Stimulated activated naive CD8-positive, alpha-beta T cell treated with anti-CD3 and anti-CD28 coated beads, Interleukin-15, Interleukin-2, amounts not matched to agents 100 ng/mL and 50 ng/mL, for 24 hours (primary cell): ENCODE data around the gene SMDT1.
"Not testable (repeated sequence)": the region's sequence is repeated elsewhere in the genome, so short reads cannot be mapped to it uniquely, and the experiment has no call there.

ENCODE experiments used
- H3K27ac Mint-ChIP-seq: one replicate; pipeline ENCODE4 v1.8.0; 2021; ENCODE audit warnings: mild to moderate bottlenecking, mixed read lengths
- H3K27me3 Mint-ChIP-seq: one replicate; pipeline ENCODE4 v1.8.0; 2021; ENCODE audit warnings: mixed read lengths
- H3K36me3 Mint-ChIP-seq: one replicate; pipeline ENCODE4 v1.8.0; 2021; ENCODE audit warnings: low read depth, mixed read lengths
- H3K4me1 Mint-ChIP-seq: one replicate; pipeline ENCODE4 v1.8.0; 2021; ENCODE audit warnings: low read depth, mixed read lengths
- H3K4me3 Mint-ChIP-seq: one replicate; pipeline ENCODE4 v1.8.0; 2021; ENCODE audit warnings: mild to moderate bottlenecking, mixed read lengths
- H3K9me3 Mint-ChIP-seq: one replicate; pipeline ENCODE4 v1.8.0; 2021; ENCODE audit warnings: mixed read lengths

The SMDT1 gene

GRCh38 chr22:42077486-42078125, 1.9 kb upstream of the SMDT1 start:
- Mint-ChIP-seq H3K27me3 (no peaks in the 10 kb centered on the region), H3K4me1 (peaks cover 43% of the 10 kb centered on the region), H3K4me3 (no peak overlapping the region), H3K36me3 (peaks cover 10% of the 10 kb centered on the region), H3K9me3 (no peaks in the 10 kb centered on the region), H3K27ac (peak overlapping the region; percentile 26)

DNA sequence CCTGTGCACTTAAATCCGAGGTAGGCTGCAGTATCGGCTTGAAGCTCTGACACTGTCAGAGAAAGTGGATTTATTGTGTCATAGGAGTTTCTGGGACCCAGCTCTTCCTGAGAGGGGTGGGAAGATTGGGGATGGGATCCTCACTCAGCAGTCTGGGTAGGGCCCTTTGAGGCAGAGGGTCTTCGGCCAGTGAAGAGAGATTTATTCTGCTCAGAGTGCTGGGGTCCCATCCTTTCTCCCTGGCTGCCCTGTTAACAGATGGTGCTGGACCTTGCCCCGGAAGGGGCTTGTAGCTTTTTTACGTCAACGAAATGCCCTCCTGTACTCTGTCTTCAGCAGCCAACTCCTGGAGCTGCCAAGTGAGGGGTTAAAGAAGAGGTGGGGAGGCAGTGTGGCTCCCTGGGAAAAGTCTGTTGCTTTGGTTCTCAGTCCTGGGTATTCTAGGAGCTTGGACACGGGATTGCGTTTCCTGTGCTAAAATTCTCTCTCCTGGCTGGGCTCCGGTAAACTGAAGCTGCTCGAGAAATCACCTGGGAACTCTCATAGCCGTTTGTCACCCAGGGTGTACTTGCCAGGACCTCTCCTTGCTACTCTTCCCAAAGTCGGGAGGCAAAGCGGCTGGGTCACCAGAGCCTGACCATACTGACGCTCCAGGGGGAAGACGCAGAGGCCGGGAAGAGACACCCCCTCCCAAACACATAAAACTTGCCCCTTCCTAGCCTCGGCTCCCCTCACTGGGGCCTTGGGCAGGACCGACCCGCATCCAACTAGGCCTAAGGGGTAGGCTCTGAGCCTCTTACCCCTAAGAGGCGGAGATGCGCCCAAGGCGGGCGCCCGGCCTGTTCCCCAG, 806 bp upstream of the SMDT1 start:
- Mint-ChIP-seq H3K27me3 (no peaks in the 10 kb centered on the region), H3K9me3 (no peaks in the 10 kb centered on the region), H3K27ac (peak overlapping the region; percentile 93), H3K36me3 (peaks cover 16% of the 10 kb centered on the region), H3K4me3 (peak overlapping the region; percentile 96), H3K4me1 (peaks cover 40% of the 10 kb centered on the region)

- H3K36me3 Mint-ChIP-seq = peaks cover 28% of the 10 kb centered on the region
- peaks cover 39% of the 10 kb centered on the region for H3K4me1 Mint-ChIP-seq
- H3K9me3 Mint-ChIP-seq = no peaks in the 10 kb centered on the region
- H3K27ac Mint-ChIP-seq = peak overlapping the region; percentile 93
- no peaks in the 10 kb centered on the region for H3K27me3 Mint-ChIP-seq
- peak overlapping the region; percentile 96 for H3K4me3 Mint-ChIP-seq
Measured at GRCh38 chr22:42080287-42080686, 787 bp downstream of the SMDT1 start.

GRCh38 chr22:42083119-42083518, 3.6 kb downstream of the SMDT1 start:
- Mint-ChIP-seq H3K4me3 (no peak overlapping the region), H3K36me3 (peaks cover 48% of the 10 kb centered on the region)

DNA sequence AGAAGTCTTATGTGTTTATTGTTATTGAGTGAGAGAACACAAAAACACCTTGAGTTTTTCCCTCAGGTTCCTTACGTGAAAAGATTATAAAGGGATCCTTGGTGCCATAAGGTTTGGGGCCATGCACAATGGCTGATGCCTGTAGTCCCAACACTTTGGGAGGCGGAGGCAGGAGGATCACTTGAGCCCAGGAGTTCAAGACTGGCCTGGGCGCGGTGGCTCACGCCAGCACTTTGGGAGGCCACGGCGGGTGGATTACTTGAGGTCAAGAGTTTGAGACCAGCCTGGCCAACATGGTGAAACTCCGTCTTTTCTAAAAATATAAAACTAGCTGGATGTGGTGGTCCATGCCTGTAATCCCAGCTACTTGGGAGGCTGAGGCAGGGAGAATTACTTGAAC, 5.4 kb downstream of the SMDT1 start:
- Mint-ChIP-seq H3K4me1 (peaks cover 46% of the 10 kb centered on the region), H3K4me3 (no peak overlapping the region), H3K9me3 (no peaks in the 10 kb centered on the region), H3K27me3 (no peaks in the 10 kb centered on the region), H3K36me3 (peaks cover 62% of the 10 kb centered on the region), H3K27ac (no peak overlapping the region)

More at GRCh38 chr22:42083119-42083518, 3.6 kb downstream of the SMDT1 start:
- Mint-ChIP-seq H3K4me1 (peaks cover 42% of the 10 kb centered on the region), H3K9me3 (no peaks in the 10 kb centered on the region), H3K27me3 (no peaks in the 10 kb centered on the region), H3K27ac (no peak overlapping the region)

DNA sequence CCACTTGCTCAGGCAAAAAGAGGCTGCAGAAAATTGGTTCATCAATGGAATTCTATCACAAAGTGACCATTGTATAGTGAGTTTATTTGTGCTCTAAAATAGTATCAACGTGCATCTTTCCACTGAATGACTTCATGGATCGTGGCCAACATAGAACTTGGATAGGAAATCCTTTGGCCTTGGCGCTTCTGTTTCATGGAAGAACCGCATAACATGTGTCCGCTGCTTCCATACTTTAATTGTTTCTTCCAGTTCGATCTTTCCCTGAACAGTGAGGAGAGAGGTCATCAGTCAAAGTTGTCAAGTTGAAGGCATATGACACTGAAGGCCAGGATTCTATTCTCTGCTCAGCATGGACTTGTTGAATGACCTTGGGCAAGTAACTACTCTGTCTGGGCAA, 6.6 kb downstream of the SMDT1 start:
- Mint-ChIP-seq H3K4me1 (peaks cover 39% of the 10 kb centered on the region), H3K27ac (no peak overlapping the region), H3K36me3 (peaks cover 65% of the 10 kb centered on the region), H3K27me3 (no peaks in the 10 kb centered on the region), H3K4me3 (no peak overlapping the region), H3K9me3 (no peaks in the 10 kb centered on the region)

- H3K4me1 Mint-ChIP-seq = peaks cover 25% of the 10 kb centered on the region
- H3K4me3 Mint-ChIP-seq = peak within 1 kb of the TSS; percentile 98
- peaks cover 35% of the 10 kb centered on the region for H3K36me3 Mint-ChIP-seq
- H3K9me3 Mint-ChIP-seq = no peaks in the 10 kb centered on the region
- H3K27ac Mint-ChIP-seq = peak within 1 kb of the TSS; percentile 98
- no peaks in the 10 kb centered on the region for H3K27me3 Mint-ChIP-seq
Measured at GRCh38 chr22:42090596-42091454, 11.3 kb downstream of the SMDT1 start, which contains the start of gene NDUFA6. NDUFA6 (minus strand) TSS chr22:42090772; CDS start chr22:42090744, 28 bp downstream.

GRCh38 chr22:42091455-42091782, 11.9 kb downstream of the SMDT1 start:
- H3K4me1 Mint-ChIP-seq = peaks cover 25% of the 10 kb centered on the region
- no peaks in the 10 kb centered on the region for H3K9me3 Mint-ChIP-seq
- H3K36me3 Mint-ChIP-seq = peaks cover 29% of the 10 kb centered on the region
- H3K27ac Mint-ChIP-seq = peak overlapping the region; percentile 83
- peak overlapping the region; percentile 98 for H3K4me3 Mint-ChIP-seq
- no peaks in the 10 kb centered on the region for H3K27me3 Mint-ChIP-seq

GRCh38 chr22:42101199-42101598, 21.7 kb downstream of the SMDT1 start:
- no peak overlapping the region for H3K27ac Mint-ChIP-seq
- H3K4me1 Mint-ChIP-seq = no peaks in the 10 kb centered on the region
- peaks cover 43% of the 10 kb centered on the region for H3K36me3 Mint-ChIP-seq
- H3K27me3 Mint-ChIP-seq = no peaks in the 10 kb centered on the region
- no peak overlapping the region for H3K4me3 Mint-ChIP-seq
- H3K9me3 Mint-ChIP-seq = peaks cover 10% of the 10 kb centered on the region

- H3K4me3 Mint-ChIP-seq, H3K4me1 Mint-ChIP-seq, H3K27me3 Mint-ChIP-seq, H3K27ac Mint-ChIP-seq: not testable (repeated sequence)
- peaks cover 10% of the 10 kb centered on the region for H3K9me3 Mint-ChIP-seq
- peaks cover 34% of the 10 kb centered on the region for H3K36me3 Mint-ChIP-seq
Measured at GRCh38 chr22:42104332-42104860, 24.9 kb downstream of the SMDT1 start.

DNA sequence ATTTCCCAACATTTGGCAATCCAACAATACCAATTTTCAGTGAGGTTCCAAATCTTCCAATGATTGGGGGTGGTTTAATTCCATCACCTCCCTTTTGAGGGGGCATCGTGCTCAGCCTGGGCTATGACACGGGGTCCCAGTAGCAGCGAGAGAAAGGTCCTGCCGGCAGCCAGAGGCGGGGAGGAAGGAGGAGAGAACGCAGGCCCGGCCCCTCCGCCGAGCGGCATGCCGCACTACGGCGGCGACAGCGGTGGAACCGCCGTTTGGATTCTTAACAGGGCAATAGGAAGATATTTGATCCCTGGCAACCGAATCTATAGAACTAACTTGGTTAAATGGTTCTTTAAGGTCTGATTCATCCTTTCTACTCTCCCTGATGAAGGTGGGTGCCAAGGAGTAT, 29.3 kb downstream of the SMDT1 start:
- H3K9me3 Mint-ChIP-seq = peaks cover 7% of the 10 kb centered on the region
- H3K27ac Mint-ChIP-seq = no peak overlapping the region
- peaks cover 11% of the 10 kb centered on the region for H3K36me3 Mint-ChIP-seq
- H3K27me3 Mint-ChIP-seq = no peaks in the 10 kb centered on the region
- no peak overlapping the region for H3K4me3 Mint-ChIP-seq
- no peaks in the 10 kb centered on the region for H3K4me1 Mint-ChIP-seq

GRCh38 chr22:42111798-42112197, 32.3 kb downstream of the SMDT1 start:
- Mint-ChIP-seq H3K36me3 (peaks cover 19% of the 10 kb centered on the region), H3K4me3 (no peak overlapping the region)

DNA sequence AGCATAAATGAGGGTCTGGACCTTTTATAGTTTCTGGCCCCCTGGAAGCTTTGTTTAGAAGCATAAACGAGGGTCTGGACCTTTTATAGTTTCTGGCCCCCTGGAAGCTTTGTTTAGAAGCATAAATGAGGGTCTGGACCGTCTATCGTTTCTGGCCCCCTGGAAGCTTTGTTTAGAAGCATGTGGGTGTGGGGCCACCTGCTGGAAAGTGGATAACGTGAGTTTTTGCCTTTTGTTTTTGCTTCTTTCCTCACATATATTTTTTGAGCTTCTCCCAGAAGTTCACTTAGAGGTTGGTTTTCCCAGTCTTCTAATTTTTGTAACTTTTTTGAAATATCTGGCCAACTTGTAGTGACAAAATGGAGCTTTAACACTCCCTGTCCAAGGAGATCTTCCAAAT, 33.3 kb downstream of the SMDT1 start:
- H3K4me3 Mint-ChIP-seq, H3K4me1 Mint-ChIP-seq, H3K27me3 Mint-ChIP-seq, H3K27ac Mint-ChIP-seq, H3K9me3 Mint-ChIP-seq: not testable (repeated sequence)
- peaks cover 19% of the 10 kb centered on the region for H3K36me3 Mint-ChIP-seq

More at GRCh38 chr22:42111798-42112197, 32.3 kb downstream of the SMDT1 start:
- H3K27me3 Mint-ChIP-seq = no peaks in the 10 kb centered on the region
- H3K4me1 Mint-ChIP-seq = no peaks in the 10 kb centered on the region
- peaks cover 3% of the 10 kb centered on the region for H3K9me3 Mint-ChIP-seq
- H3K27ac Mint-ChIP-seq = no peak overlapping the region

DNA sequence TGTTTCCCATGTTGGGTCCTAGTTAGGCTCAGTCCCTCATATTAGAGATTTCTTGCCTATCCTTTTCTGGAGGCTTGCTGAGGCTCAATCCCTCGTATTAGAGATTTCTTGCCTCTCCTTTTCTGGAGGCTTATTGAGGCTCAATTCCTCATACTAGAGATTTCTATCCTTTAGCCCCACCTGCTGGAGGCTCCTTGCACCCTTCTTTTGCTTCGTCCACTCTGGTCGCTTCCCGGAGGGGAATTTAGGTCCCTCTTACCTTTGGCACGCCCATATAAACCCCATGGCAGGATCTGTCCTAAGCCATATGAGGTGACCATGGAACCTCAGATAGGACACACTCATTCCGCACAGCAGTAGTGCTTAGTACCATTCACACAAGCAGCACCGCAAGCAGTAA, 35.2 kb downstream of the SMDT1 start:
- Mint-ChIP-seq H3K27ac (no peak overlapping the region), H3K4me3 (no peak overlapping the region), H3K36me3 (peaks cover 19% of the 10 kb centered on the region), H3K27me3 (no peaks in the 10 kb centered on the region), H3K4me1 (peaks cover 10% of the 10 kb centered on the region), H3K9me3 (peaks cover 3% of the 10 kb centered on the region)
